GM21786 (cell line): ENCODE results near the gene TIMM44.
"Not testable (repeated sequence)": the region's sequence is repeated elsewhere in the genome, so short reads cannot be mapped to it uniquely, and the experiment has no call there.

Source experiments
- ATAC-seq: cut with Tn5 transposase; IDR thresholded peaks from one replicate; pipeline ENCODE4 v1.9.1; 2021; ENCODE audit not compliant: unreplicated experiment

TIMM44 gene

DNA sequence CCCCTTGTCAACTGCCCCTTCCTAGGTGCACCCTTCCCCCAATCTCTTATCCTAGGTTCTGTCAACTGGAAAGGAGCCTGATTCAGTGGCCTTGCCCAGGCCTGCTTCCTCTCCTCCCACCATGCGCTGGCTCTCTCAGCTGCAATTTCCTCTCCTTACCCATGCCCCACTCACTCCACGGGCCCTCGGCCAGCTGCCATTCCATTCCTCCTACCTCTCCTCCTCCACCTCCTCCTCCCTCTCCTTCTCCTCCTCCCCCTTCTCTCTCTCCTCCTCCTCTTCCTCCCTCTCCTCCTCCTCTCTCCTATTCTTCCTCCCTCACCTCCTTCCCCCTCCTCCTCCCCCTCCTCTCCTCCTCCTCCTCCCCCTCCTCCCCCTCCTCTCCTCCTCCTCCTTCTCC lies 9.6 kb upstream of the TIMM44 start:
- ATAC-seq: no peak

DNA sequence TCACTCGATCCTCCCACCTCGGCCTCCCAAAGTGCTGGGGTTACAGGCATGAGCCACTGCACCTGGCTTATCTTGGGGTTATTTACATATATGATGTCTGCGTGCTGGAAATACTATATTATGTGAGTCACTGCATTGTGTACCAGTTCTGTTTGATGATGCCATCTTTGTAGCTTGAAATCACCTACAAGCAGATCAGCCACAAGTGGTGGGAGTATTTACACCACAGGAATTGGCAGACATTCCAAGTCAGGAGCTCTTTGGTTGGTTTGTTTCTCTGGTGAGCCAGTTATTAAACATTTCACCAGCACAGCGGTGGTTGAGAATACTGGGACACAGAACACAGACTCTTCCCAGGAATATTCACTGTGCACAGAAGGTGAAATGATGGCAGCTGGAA lies 4.5 kb upstream of the TIMM44 start:
- ATAC-seq: no peak

DNA sequence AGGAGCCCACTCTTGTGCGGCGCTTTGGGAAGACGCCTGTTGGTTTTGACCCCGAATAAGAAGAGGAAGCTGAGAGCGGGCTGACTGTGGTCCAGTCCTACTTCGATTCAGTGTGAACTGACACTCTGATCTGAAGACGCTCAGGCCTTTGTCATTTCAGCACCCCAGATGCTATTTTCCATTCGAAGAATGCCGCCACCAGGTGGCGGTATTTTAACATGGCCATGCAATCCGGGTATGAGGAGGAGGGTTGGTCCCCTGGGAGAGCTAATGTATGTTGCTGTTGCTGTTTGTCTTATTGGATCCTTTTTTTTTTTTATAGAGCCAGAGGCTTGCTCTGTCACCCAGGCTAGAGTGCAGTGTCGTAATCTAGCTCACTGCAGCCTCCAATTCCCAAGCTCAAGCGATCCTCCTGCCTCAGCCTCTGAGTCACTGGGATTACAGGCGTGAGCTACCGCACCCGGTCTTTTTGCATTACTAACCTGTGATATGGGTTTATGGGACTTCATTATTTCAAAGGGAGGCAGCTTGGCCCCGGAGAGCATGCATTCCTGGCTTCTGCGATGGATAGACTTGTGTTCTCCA lies 803 bp upstream of the TIMM44 start:
- ATAC-seq: peak; percentile 25

GRCh38 chr19:7942981-7943443 lies 454 bp downstream of the TIMM44 start:
- no peak for ATAC-seq

GRCh38 chr19:7941895-7942596 lies 1.4 kb downstream of the TIMM44 start:
- no peak for ATAC-seq

GRCh38 chr19:7940841-7941240 lies 2.6 kb downstream of the TIMM44 start:
- ATAC-seq: no peak

GRCh38 chr19:7934766-7935165 lies 8.7 kb downstream of the TIMM44 start:
- no peak for ATAC-seq

GRCh38 chr19:7933828-7934725 lies 9.4 kb downstream of the TIMM44 start:
- no peak for ATAC-seq

DNA sequence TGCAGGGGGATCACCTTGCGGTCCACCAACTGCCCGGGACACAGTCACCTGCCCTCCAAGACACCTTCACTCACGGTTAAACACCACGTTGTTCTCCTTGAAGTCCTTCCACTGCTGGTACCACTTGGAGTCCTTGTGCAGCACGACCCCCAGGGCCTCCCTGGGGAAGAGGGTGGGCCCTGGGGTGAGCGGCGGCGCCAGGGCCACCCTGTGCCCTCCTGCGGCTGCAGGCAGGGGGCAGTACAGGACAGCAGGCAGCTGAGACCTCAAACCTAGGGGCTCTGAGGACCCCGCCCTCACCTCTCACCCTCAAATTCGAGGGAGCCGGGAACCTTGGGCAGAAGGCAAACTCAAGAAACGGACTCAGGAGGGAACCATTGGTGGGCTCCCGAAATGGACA lies 10.1 kb downstream of the TIMM44 start:
- no peak for ATAC-seq

DNA sequence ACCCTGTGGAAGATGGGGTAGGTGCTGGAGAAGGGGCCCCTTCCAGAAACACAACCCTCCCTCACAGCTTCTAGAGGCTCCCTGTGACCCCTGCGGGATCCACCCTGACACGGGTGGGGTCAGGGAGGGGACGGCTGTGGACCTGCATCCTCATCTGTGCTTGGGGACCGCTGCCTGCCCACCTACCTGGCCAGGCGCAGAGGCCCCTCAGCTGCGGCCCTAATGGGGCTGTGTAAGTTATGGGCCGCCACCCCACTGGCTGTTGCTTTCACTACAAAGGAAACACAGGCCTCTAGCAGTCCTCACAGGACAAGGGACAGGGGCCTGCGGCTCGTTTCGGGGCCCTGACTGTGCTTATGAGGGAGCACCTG lies 10.6 kb downstream of the TIMM44 start:
- ATAC-seq: no peak

DNA sequence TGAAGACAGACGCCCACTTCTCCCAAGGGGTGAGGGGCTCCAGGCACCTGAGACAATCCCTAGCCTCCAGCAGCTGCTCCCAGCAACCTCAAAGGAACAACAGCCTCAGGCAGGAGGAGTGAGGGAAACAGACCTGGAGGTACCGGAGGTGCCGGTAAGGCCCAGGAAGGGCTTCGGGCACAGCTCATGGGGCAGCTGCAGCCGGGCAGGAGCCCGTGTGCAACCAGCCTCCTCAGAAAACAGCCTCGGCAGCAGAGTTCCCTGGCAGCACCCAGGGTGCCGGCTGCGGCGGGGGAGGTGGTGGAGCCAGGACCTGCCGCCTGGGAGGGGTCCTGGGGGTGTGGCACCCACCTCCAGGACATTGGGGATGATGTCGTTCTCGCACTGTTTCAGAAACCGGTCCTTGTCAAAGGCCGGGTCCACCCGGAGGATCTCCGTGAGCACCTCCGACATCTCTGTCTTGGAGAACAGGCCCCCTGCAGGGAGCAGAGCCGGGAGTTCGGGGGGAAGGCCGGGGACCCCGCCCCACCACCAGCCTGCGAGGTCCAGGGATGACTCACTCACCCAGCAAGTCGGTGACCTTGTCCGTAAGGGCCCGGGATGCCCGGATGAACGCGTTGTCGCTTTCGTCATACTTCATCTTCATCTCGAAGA lies 11.1 kb downstream of the TIMM44 start:
- ATAC-seq: no peak

GRCh38 chr19:7931221-7932061 lies 12.0 kb downstream of the TIMM44 start:
- ATAC-seq: no peak

GRCh38 chr19:7930765-7931164 lies 12.7 kb downstream of the TIMM44 start:
- no peak for ATAC-seq

GRCh38 chr19:7930030-7930429 lies 13.4 kb downstream of the TIMM44 start:
- not testable (repeated sequence) for ATAC-seq

GRCh38 chr19:7928741-7929701 lies 14.4 kb downstream of the TIMM44 start:
- no peak for ATAC-seq

- no peak for ATAC-seq
Measured at GRCh38 chr19:7928334-7928706, 15.1 kb downstream of the TIMM44 start.

DNA sequence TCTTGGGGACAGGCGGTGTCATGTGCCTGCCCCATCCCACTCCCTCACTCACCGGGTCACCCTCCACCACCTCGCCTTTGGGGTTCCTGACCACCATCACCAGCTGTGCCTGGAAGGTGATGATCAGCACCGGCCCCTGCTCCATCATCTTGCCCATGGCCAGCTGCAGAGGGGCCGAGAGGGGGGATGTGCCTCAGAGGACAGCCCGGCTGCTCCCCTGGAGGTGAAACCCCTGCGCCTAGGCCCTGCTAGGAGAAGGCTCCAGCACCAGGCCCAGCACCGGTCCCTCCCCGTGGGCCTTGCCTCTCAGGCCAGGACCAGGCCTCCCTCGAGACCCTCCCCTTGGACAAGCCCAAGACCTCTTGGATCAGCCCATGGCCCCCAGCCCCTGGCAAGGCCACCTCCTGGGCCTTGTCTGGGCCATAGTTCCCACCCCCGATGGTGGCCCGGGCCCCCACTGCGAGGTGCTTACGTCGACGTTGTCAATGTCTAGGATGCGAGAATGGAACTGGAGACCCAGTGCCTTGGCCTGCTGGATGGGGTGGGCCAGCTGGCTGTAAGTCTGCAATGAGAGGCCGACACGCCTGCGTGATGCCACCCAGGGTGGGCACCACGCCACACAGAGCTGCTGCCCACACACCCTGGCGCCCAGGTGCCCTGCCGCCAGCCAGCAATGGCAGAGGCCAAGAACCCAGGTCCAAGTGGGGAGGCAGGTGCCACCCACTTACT lies 15.7 kb downstream of the TIMM44 start:
- no peak for ATAC-seq

GRCh38 chr19:7926727-7927604 lies 16.5 kb downstream of the TIMM44 start:
- ATAC-seq: no peak
